GM12891 (cell line): ENCODE data around the gene CYSRT1.

Source experiments
- DNase-seq: peaks from one replicate; pipeline ENCODE4 v3.0.0; 2011; ENCODE audit warnings: low spot score; ENCODE audit not compliant: insufficient read length
- FAIRE-seq: peaks from 2 replicates; lab custom pipeline; 2011; peaks lifted over from hg19 to GRCh38; lab: Jason Lieb, UNC
- PAX5 ChIP-seq: IDR thresholded peaks from 2 replicates; pipeline ENCODE4 v1.6.1; 2011; ENCODE audit warnings: low read length, moderate library complexity, mild to moderate bottlenecking; ENCODE audit not compliant: insufficient read depth, severe bottlenecking
- POLR2A ChIP-seq: IDR thresholded peaks from 2 replicates; pipeline ENCODE4 v1.6.1; 2011; ENCODE audit warnings: low read depth, low read length, control low read depth
- POLR2AphosphoS5 ChIP-seq: IDR thresholded peaks from 2 replicates; pipeline ENCODE4 v1.6.1; 2011; ENCODE audit warnings: low read depth, low read length, control low read depth
- POU2F2 ChIP-seq: IDR thresholded peaks from 2 replicates; pipeline ENCODE4 v1.6.1; 2011; ENCODE audit warnings: low read depth, mild to moderate bottlenecking, control low read depth, low read length, moderate library complexity
- SPI1 ChIP-seq: IDR thresholded peaks from 2 replicates; pipeline ENCODE4 v1.6.1; 2011; ENCODE audit warnings: low read depth, low read length, control low read depth
- TAF1 ChIP-seq: IDR thresholded peaks from 2 replicates; pipeline ENCODE4 v1.6.1; 2011; ENCODE audit warnings: low read depth, low read length, control low read depth

Gene CYSRT1

GRCh38 chr9:137268538-137269201 lies 43.7 kb downstream of the CYSRT1 start:
- TF ChIP-seq TAF1: no peak
- TF ChIP-seq POLR2A: no peak
- no peak for TF ChIP-seq POLR2AphosphoS5
- TF ChIP-seq PAX5: no peak
- no peak for TF ChIP-seq SPI1
- DNase-seq: no peak
- peak; percentile 48 for FAIRE-seq

GRCh38 chr9:137269231-137269772 lies 44.3 kb downstream of the CYSRT1 start:
- peak; percentile 72 for FAIRE-seq
- DNase-seq: no peak
- TF ChIP-seq PAX5 (no peak), POLR2A (no peak), TAF1 (no peak), SPI1 (no peak), POU2F2 (no peak), POLR2AphosphoS5 (no peak)

GRCh38 chr9:137270929-137271695 lies 46.1 kb downstream of the CYSRT1 start:
- no peak for TF ChIP-seq POU2F2
- TF ChIP-seq POLR2AphosphoS5: no peak
- TF ChIP-seq PAX5: no peak
- no peak for TF ChIP-seq TAF1
- no peak for TF ChIP-seq POLR2A
- TF ChIP-seq SPI1: no peak
- no peak for FAIRE-seq

GRCh38 chr9:137271696-137272076 lies 46.7 kb downstream of the CYSRT1 start:
- DNase-seq (no peak), FAIRE-seq (no peak)
- no peak for TF ChIP-seq POLR2AphosphoS5
- no peak for TF ChIP-seq PAX5
- no peak for TF ChIP-seq TAF1
- TF ChIP-seq SPI1: no peak
- no peak for TF ChIP-seq POU2F2
- no peak for TF ChIP-seq POLR2A

More at GRCh38 chr9:137270929-137271695, 46.1 kb downstream of the CYSRT1 start:
- DNase-seq: no peak

- FAIRE-seq (no peak), DNase-seq (no peak)
- TF ChIP-seq POLR2AphosphoS5 (no peak), PAX5 (no peak), TAF1 (no peak), POLR2A (no peak), POU2F2 (no peak), SPI1 (no peak)
Measured at GRCh38 chr9:137272241-137273094, 47.5 kb downstream of the CYSRT1 start.

- FAIRE-seq (no peak), DNase-seq (no peak)
- TF ChIP-seq POLR2AphosphoS5: no peak
- TF ChIP-seq PAX5: no peak
- no peak for TF ChIP-seq POLR2A
- TF ChIP-seq POU2F2: no peak
- TF ChIP-seq SPI1: no peak
- TF ChIP-seq TAF1: no peak
Measured at GRCh38 chr9:137273095-137273490, 48.1 kb downstream of the CYSRT1 start.

GRCh38 chr9:137273611-137274320 lies 48.8 kb downstream of the CYSRT1 start:
- DNase-seq: no peak
- FAIRE-seq: no peak
- TF ChIP-seq POLR2A (no peak), POU2F2 (no peak), POLR2AphosphoS5 (no peak), SPI1 (no peak), PAX5 (no peak), TAF1 (no peak)

GRCh38 chr9:137275203-137275587 lies 50.2 kb downstream of the CYSRT1 start:
- no peak for DNase-seq
- no peak for FAIRE-seq
- TF ChIP-seq PAX5 (no peak), POU2F2 (no peak), POLR2AphosphoS5 (no peak), TAF1 (no peak), POLR2A (no peak), SPI1 (no peak)
